ENCODE measurements around the gene DTNB.

The DTNB gene

GRCh38 chr2:25460261-25460905 is 213.0 kb downstream of the DTNB start:
- DNase-seq (ENCODE audit: low spot score): no peak

- no peak for DNase-seq (ENCODE audit: low spot score)
These were observed 218.4 kb downstream of the DTNB start for GRCh38 chr2:25454824-25455611.

GRCh38 chr2:25453199-25453905 is 220.0 kb downstream of the DTNB start:
- no peak for DNase-seq (ENCODE audit: low spot score)

- DNase-seq (ENCODE audit: low spot score): no peak
These were observed 224.6 kb downstream of the DTNB start for GRCh38 chr2:25448808-25449207.

- no peak for DNase-seq (ENCODE audit: low spot score)
These were observed 226.4 kb downstream of the DTNB start for GRCh38 chr2:25447018-25447417.

- no peak for DNase-seq (ENCODE audit: low spot score)
These were observed 227.3 kb downstream of the DTNB start for GRCh38 chr2:25446122-25446521.

GRCh38 chr2:25445464-25445863 is 227.9 kb downstream of the DTNB start:
- no peak for DNase-seq (ENCODE audit: low spot score)

- DNase-seq (ENCODE audit: low spot score): peak; percentile 22
These were observed 228.6 kb downstream of the DTNB start for GRCh38 chr2:25444608-25445270.

- no peak for DNase-seq (ENCODE audit: low spot score)
These were observed 229.6 kb downstream of the DTNB start for GRCh38 chr2:25443766-25444165.

- DNase-seq (ENCODE audit: low spot score): no peak
These were observed 232.0 kb downstream of the DTNB start for GRCh38 chr2:25441353-25441752.

GRCh38 chr2:25438793-25439192 is 234.6 kb downstream of the DTNB start:
- DNase-seq (ENCODE audit: low spot score): no peak

- no peak for DNase-seq (ENCODE audit: low spot score)
These were observed 235.3 kb downstream of the DTNB start for GRCh38 chr2:25437881-25438662.

- no peak for DNase-seq (ENCODE audit: low spot score)
These were observed 238.0 kb downstream of the DTNB start for GRCh38 chr2:25435421-25435820.

- DNase-seq (ENCODE audit: low spot score): no peak
These were observed 241.8 kb downstream of the DTNB start for GRCh38 chr2:25431604-25432003.

- DNase-seq (ENCODE audit: low spot score): no peak
These were observed 242.8 kb downstream of the DTNB start for GRCh38 chr2:25430556-25430955.

- no peak for DNase-seq (ENCODE audit: low spot score)
These were observed 247.1 kb downstream of the DTNB start for GRCh38 chr2:25426326-25426725.

- DNase-seq (ENCODE audit: low spot score): no peak
These were observed 248.8 kb downstream of the DTNB start for GRCh38 chr2:25424426-25425028.

GRCh38 chr2:25421820-25422411 is 251.5 kb downstream of the DTNB start:
- no peak for DNase-seq (ENCODE audit: low spot score)

GRCh38 chr2:25421289-25421688 is 252.1 kb downstream of the DTNB start:
- no peak for DNase-seq (ENCODE audit: low spot score)

GRCh38 chr2:25420820-25421237 is 252.5 kb downstream of the DTNB start:
- no peak for DNase-seq (ENCODE audit: low spot score)
